HG03342 (cell line): Measurements from ENCODE around the gene CALHM1.
A peak's percentile ranks its signal among the peaks of the same experiment; 100 is the strongest.
"Not testable (repeated sequence)": the region's sequence is repeated elsewhere in the genome, so short reads cannot be mapped to it uniquely, and the experiment has no call there.

Experiments
- ATAC-seq: cut with Tn5 transposase; IDR thresholded peaks from one replicate; pipeline ENCODE4 v1.9.1; 2021; ENCODE audit warnings: mild to moderate bottlenecking, moderate library complexity; ENCODE audit not compliant: unreplicated experiment

Gene CALHM1

GRCh38 chr10:103458720-103459119 lies at the start of gene CALHM1:
CALHM1 (minus strand) TSS chr10:103458900; CDS start chr10:103458751, 149 bp downstream.
- ATAC-seq, result peak; percentile 66

GRCh38 chr10:103507235-103508191 lies 48.8 kb upstream of the CALHM1 start:
- ATAC-seq, result no peak

- ATAC-seq, result no peak
Observed at GRCh38 chr10:103506061-103506460, 47.4 kb upstream of the CALHM1 start.

GRCh38 chr10:103504181-103504783 lies 45.6 kb upstream of the CALHM1 start:
- ATAC-seq, result no peak

- ATAC-seq, result not testable (repeated sequence)
Observed at GRCh38 chr10:103503777-103504176, 45.1 kb upstream of the CALHM1 start.

GRCh38 chr10:103502849-103503660 lies 44.4 kb upstream of the CALHM1 start:
- ATAC-seq, result no peak

- no peak for ATAC-seq
Observed at GRCh38 chr10:103501186-103501585, 42.5 kb upstream of the CALHM1 start.

GRCh38 chr10:103500481-103500880 lies 41.8 kb upstream of the CALHM1 start:
- no peak for ATAC-seq

GRCh38 chr10:103499881-103500280 lies 41.2 kb upstream of the CALHM1 start:
- no peak for ATAC-seq

- ATAC-seq, result no peak
Observed at GRCh38 chr10:103498936-103499638, 40.4 kb upstream of the CALHM1 start.

GRCh38 chr10:103497161-103497915 lies 38.6 kb upstream of the CALHM1 start:
- no peak for ATAC-seq

GRCh38 chr10:103495321-103495720 lies 36.6 kb upstream of the CALHM1 start:
- no peak for ATAC-seq

GRCh38 chr10:103493916-103494877 lies 35.5 kb upstream of the CALHM1 start:
- ATAC-seq, result no peak

- ATAC-seq, result no peak
Observed at GRCh38 chr10:103493362-103493915, 34.7 kb upstream of the CALHM1 start, which contains the start of gene NEURL1. NEURL1 (plus strand) TSS chr10:103493705; CDS start chr10:103494388, 683 bp downstream.

- ATAC-seq, result no peak
Observed at GRCh38 chr10:103492655-103493261, 34.1 kb upstream of the CALHM1 start.

- ATAC-seq, result no peak
Observed at GRCh38 chr10:103491729-103492364, 33.1 kb upstream of the CALHM1 start.

GRCh38 chr10:103490986-103491314 lies 32.2 kb upstream of the CALHM1 start:
- peak; percentile 11 for ATAC-seq

GRCh38 chr10:103487410-103487708 lies 28.7 kb upstream of the CALHM1 start:
- no peak for ATAC-seq
